Prostate gland (tissue), 2 donors: ENCODE results near the gene POC1B. TPM values are rescaled to one million over a fixed set of nuclear protein-coding genes. Genes with fewer than 3 reads are reported as not detected.

Experiments
- DNase-seq: peaks from one replicate; pipeline ENCODE4 v3.0.0-alpha.2; 2019; ENCODE audit warnings: low spot score
- H3K27ac ChIP-seq, 2 donors: fragments of 200-600 bp; sonication (generic); 2 replicates each; pipeline ENCODE4 v1.5.1; 2017 to 2019
- H3K27me3 ChIP-seq: fragments of 200-600 bp; sonication (generic); replicated peaks from 2 replicates; pipeline ENCODE4 v1.5.1; 2019; ENCODE audit not compliant: insufficient read depth
- H3K36me3 ChIP-seq, 2 donors: fragments of 200-600 bp; sonication (generic); 1 replicate in 1 of 2; 2 replicates in 1 of 2; pipeline versions ENCODE4 v1.5.1 to v1.8.1; 2017 to 2019
- H3K4me1 ChIP-seq: fragments of 200-600 bp; sonication (generic); replicated peaks from 2 replicates; pipeline ENCODE4 v1.5.1; 2019
- H3K4me3 ChIP-seq, 2 donors: fragments of 200-600 bp; sonication (generic); 2 replicates each; pipeline ENCODE4 v1.5.1; 2017 to 2019
- H3K9me3 ChIP-seq: fragments of 200-600 bp; sonication (generic); 2 replicates; pipeline ENCODE4 v1.5.1; 2017
- POLR2A ChIP-seq: fragments of 450-650 bp; IDR thresholded peaks from one replicate; pipeline ENCODE4 v1.6.1; 2016; ENCODE audit warnings: antibody characterized with exemption, mild to moderate bottlenecking
- POLR2AphosphoS5 ChIP-seq: sonication (generic); formaldehyde crosslinking; IDR thresholded peaks from one replicate; pipeline ENCODE4 v1.6.1; 2017; ENCODE audit warnings: antibody characterized with exemption
- WGBS: methylation state at CpG from one replicate; pipeline ENCODE4 v1.1.5; 2018; 5-methylcytosine and 5-hydroxymethylcytosine counted together
- intact Hi-C: fragments of 100-400 bp; cut with DNase I; formaldehyde crosslinking; loops from one replicate; pipeline ENCODE4 v1.14.2; 2022
- total RNA-seq, 2 donors: library from RNA; depleted of rRNA; stranded (reverse); fragments of >200 nt; gene quantifications; one replicate each; pipeline ENCODE4 v1.1.0, GENCODE V29; 2016
- TF ChIP-seq, protein P1 (sequence below), 4 experiments: fragments of 200-600 bp in 2 of 4; fragments of 450-650 bp in 2 of 4; sonication (generic) in 2 of 4; IDR thresholded peaks; 1 replicate in 3 of 4; 2 replicates in 1 of 4; pipeline ENCODE4 v1.5.1; 2016 to 2019; ENCODE audit warnings: antibody characterized with exemption in 4 of 4, mild to moderate bottlenecking in 2 of 4, moderate library complexity in 2 of 4

The POC1B gene
- total RNA-seq, 2 donors from 2014 or later, result 11.1 to 15.8 TPM

DNA sequence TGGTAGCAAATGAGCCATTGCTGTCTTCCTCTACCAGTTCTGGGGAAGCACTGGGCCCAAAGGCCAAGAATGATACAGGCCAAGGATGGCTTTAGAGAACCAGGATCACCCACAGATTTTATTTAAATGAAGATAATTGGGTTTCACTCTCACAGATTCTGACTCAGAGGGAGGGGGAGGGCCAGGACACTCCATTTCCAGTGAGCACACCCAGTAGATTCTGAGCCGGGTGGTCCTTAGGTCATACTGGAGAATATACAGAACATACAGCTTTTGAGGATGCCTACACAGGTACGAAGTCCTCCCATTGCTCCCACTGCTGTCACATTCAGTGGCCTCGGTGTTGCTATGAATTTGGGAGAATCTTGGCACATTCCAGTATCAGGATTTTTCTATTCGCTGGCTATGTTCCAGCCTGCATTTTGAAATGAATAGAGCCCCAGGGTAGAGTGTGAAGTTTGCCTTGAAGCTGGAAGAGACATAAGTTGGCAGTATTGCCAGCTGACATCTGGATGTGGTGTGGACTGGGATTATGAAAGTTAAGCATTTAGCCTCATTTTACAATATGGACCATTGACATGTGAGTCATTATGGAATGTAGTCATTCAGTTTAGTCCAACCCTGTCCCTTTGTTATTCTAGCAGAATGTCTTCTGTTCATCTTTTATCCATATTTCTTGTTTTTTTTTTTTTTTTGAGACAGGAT lies 45.8 kb upstream of the POC1B start:
- Histone ChIP-seq H3K9me3 (no peaks in the 10 kb centered on the region), H3K27me3 (no peaks in the 10 kb centered on the region), H3K4me1 (no peaks in the 10 kb centered on the region), H3K27ac (no peak overlapping the region), H3K36me3 (no peaks in the 10 kb centered on the region), H3K4me3 (no peak overlapping the region)
- no peak for DNase-seq
- TF ChIP-seq, protein P1, sequence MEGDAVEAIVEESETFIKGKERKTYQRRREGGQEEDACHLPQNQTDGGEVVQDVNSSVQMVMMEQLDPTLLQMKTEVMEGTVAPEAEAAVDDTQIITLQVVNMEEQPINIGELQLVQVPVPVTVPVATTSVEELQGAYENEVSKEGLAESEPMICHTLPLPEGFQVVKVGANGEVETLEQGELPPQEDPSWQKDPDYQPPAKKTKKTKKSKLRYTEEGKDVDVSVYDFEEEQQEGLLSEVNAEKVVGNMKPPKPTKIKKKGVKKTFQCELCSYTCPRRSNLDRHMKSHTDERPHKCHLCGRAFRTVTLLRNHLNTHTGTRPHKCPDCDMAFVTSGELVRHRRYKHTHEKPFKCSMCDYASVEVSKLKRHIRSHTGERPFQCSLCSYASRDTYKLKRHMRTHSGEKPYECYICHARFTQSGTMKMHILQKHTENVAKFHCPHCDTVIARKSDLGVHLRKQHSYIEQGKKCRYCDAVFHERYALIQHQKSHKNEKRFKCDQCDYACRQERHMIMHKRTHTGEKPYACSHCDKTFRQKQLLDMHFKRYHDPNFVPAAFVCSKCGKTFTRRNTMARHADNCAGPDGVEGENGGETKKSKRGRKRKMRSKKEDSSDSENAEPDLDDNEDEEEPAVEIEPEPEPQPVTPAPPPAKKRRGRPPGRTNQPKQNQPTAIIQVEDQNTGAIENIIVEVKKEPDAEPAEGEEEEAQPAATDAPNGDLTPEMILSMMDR (IDR thresholded peaks at IDR 0.05), result no peak
- WGBS, result 92% methylated on average over 4 of the region's 4 CpGs
- intact Hi-C loops, result no loop called here

DNA sequence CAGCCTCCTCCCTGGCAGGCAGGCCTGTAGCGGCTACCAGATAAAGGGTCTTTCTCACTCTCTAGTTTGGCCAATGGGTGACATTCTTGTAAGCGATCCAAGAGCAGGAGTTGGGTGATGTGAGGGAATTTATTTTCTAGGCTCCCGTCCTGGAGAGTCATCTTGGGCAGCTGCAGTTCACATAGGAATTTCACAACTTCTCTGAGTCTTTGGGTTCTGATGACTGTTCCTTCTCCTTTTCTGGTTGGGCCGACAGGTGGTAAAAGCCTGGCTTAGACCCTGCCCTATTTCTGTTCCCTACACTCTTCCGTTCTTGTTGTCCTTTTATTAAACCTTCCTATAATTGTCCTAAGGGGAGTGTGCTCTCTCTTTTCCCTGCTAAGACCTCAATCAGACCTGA lies 42.6 kb upstream of the POC1B start:
- no peak for TF ChIP-seq POLR2AphosphoS5
- TF ChIP-seq, protein P1 (IDR thresholded peaks at IDR 0.05), result no peak
- no peak for TF ChIP-seq POLR2A
- Histone ChIP-seq H3K36me3 (no peaks in the 10 kb centered on the region), H3K4me3 (no peak overlapping the region), H3K9me3 (no peaks in the 10 kb centered on the region), H3K27me3 (no peaks in the 10 kb centered on the region), H3K4me1 (no peaks in the 10 kb centered on the region), H3K27ac (no peak overlapping the region)
- intact Hi-C loops, result no loop called here
- WGBS, result 64% methylated on average over 5 of the region's 5 CpGs
- no peak for DNase-seq

DNA sequence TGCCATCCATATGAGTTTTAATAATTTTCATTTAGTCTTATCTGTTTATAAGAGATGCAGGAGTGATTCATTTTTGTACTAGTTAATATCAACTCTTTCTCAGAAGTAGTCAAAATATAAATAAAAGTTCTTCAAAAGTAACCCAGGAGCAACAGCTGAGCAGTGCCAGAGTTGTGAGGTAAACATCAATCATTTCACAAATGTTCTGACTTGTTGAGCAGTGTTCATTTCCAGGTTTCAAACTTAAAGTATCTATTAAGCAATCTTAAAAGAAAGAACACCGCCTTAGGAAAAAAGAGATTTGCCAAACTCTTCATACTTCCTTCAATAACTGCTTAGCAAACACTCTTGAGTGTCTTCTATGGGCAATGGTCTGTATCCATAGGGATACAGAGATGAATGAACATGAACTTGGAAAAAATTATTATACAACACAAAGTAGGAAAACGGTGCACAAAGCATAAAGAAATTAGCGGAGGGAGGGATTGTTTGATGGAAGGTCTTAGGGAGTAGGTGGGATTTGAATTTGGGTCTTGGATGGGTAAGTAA lies 41.9 kb upstream of the POC1B start:
- Histone ChIP-seq H3K27ac (no peak overlapping the region), H3K4me1 (no peaks in the 10 kb centered on the region), H3K4me3 (no peak overlapping the region), H3K36me3 (no peaks in the 10 kb centered on the region), H3K27me3 (no peaks in the 10 kb centered on the region), H3K9me3 (no peaks in the 10 kb centered on the region)
- TF ChIP-seq, protein P1 (IDR thresholded peaks at IDR 0.05), result no peak
- no peak for TF ChIP-seq POLR2AphosphoS5
- no peak for TF ChIP-seq POLR2A
- intact Hi-C loops, result no loop called here
- 68% methylated on average over 3 of the region's 3 CpGs for WGBS
- DNase-seq, result no peak

DNA sequence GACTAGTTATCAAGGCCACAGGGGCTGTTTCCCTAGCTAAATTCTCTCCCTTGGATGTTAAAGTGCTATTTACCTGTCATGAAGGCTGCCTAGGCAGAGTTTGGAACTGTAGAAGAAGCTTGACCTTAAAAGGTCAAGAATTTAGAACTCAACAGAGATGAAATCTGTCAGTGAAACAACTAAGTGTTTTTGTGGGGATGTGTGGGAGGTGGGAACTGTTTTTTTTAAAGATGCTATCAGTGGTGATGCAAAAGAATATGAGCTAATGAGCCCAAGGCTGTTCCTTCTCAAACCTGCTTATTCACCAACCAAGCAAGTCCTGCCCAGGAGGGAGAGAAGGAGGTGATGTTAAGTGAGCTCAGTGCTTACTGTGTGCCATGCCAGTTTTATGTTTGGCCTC lies 40.8 kb upstream of the POC1B start:
- Histone ChIP-seq H3K4me1 (no peaks in the 10 kb centered on the region), H3K4me3 (no peak overlapping the region), H3K36me3 (no peaks in the 10 kb centered on the region), H3K27me3 (no peaks in the 10 kb centered on the region), H3K27ac (no peak overlapping the region), H3K9me3 (no peaks in the 10 kb centered on the region)
- DNase-seq, result no peak
- intact Hi-C loops, result no loop called here
- TF ChIP-seq, protein P1 (IDR thresholded peaks at IDR 0.05), result no peak
- no peak for TF ChIP-seq POLR2A

DNA sequence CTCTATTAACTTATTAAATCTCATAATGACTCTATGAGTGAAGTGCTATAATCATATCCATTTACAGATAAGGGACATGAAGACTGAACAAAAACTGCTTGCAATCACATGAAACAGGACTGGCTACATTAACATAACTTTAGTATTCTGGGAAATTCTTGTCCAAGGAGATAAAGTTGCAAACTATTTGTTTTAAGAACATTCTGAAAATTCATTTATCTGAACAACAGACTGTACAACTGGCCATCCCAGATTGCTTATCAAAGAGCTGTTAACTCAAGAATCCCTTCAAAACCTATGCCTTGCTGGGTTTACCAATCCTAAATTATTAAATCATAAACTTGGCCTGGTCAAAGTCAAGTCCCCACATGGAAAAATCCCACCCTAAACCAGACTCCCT lies 39.2 kb upstream of the POC1B start:
- intact Hi-C loops, result no loop called here
- Histone ChIP-seq H3K9me3 (no peaks in the 10 kb centered on the region), H3K27ac (no peak overlapping the region), H3K4me3 (no peak overlapping the region), H3K36me3 (no peaks in the 10 kb centered on the region), H3K27me3 (no peaks in the 10 kb centered on the region), H3K4me1 (no peaks in the 10 kb centered on the region)
- TF ChIP-seq, protein P1 (IDR thresholded peaks at IDR 0.05), result no peak
- TF ChIP-seq POLR2AphosphoS5 (no peak), POLR2A (no peak)
- DNase-seq, result no peak
